ENCODE results near the gene GADL1.

- TF ChIP-seq ZNF384 (IDR thresholded peaks at IDR 0.05) (no peak), TARDBP (IDR thresholded peaks at IDR 0.05) (no peak), ARNT (IDR thresholded peaks at IDR 0.05) (no peak), PKNOX1 (IDR thresholded peaks at IDR 0.05) (no peak), SUZ12 (IDR thresholded peaks at IDR 0.05) (no peak), FOXA1 (IDR thresholded peaks at IDR 0.05) (no peak)
Observed at GRCh38 chr3:30890907-30891306, 3.6 kb downstream of the GADL1 start.
